Amygdala (tissue), 56 donors: ENCODE measurements around the gene ZNF778.
A peak's percentile ranks its signal among the peaks of the same experiment; 100 is the strongest.
"Not testable (repeated sequence)": the region's sequence is repeated elsewhere in the genome, so short reads cannot be mapped to it uniquely, and the experiment has no call there.

ENCODE experiments used
- DNase-seq, 56 donors: peaks; one replicate each; lab custom pipeline; 2025; lab: John Stamatoyannopoulos, UW

ZNF778 gene

DNA sequence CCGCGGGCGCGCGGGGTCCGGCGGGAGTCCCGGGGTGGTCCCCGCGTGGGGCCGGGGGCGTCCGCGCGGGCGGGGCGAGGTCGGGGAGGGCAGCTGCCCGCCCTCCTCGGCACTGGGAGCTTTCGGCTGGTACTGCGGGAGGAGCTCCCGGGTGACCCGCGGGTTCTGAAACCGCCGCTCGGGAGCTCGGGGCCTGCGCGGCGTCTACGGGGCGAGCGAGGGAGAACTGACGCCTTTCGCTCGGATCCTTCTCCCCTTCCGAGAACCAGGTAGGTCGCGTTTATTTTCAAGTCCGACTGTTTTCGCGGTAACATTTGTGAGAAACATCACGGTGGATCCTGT lies 30.2 kb downstream of the ZNF778 start:
- not testable (repeated sequence) for DNase-seq

DNA sequence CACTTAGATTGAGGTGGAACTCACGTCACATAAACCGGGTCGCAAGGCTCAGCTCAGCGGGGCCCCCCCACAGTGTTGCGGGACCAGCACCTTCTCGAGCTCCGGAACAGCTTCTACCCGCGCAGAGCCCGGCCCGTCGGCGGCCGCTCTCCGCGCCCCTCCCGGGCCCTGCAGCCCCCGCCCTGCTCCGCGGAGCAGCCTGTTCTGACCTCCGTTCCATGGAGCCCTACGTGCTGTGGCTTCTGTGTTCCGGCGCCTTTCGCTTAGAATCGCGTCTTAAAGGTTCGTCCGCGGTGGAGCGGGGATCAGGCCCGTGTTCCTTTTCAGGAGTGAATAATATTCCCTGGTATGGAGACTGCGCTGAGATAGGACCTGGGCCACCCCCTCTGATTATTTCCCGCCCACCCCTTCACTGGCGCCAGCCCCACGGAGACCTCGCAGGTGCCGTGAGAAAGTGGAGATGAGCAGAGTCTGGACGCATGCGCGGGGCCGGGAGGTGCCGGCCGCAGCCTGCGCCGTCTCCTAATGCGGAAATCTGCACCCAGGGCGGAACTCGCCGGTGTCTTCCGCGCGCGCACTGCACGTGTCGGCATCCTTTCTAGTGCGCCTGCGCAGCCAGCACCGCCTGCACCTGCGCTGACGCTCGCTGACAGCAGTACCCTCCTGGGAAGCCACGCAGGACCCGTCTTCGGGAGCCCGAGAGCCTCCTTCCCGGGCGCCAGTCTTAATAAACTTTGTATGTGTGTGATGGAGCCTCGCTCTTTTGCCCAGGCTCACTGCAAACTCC lies 30.9 kb downstream of the ZNF778 start:
- no peak for DNase-seq

DNA sequence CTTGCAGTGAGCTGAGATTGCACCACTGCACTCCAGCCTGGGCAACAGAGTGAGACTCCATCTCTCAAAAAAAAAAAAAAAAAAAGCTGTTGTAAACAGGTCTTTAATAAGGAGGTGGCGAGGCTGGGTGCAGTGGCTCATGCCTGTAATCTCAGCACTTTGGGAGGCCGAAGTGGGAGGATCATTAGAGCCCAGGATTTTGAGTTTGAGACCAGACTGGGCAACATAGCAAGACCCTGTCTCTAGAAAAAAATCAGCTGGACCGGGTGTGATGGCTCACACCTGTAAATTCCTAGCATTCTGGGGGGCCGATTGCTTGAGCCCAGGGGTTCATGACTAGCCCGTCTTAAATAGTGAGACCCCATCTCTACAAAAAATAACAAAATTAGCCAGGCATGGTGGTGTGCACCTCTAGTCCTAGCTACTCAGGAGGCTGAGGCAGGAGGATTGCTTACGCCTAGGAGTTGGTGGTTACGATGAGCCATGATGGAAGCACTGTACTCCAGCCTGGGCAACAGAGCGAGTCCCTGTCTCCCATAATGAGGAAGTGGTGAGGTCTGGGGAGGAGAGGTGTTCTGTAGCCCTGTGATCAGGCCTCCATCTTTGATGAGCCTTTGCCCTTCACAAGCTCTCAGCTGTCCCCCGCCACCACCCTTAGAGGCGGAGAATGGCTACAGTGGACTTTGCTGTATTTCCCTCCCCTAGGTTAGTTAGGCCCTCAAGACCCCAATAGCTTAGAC lies 36.2 kb downstream of the ZNF778 start:
- DNase-seq: no peak

GRCh38 chr16:89256651-89257254 lies 39.2 kb downstream of the ZNF778 start:
- DNase-seq: peak in 33 of 56 donors; percentile 14 to 85 (median 48)

- peak in 1 of 56 donors; percentile 44 for DNase-seq
Measured at GRCh38 chr16:89257281-89257731, 39.8 kb downstream of the ZNF778 start.

GRCh38 chr16:89257757-89258465 lies 40.4 kb downstream of the ZNF778 start:
- no peak for DNase-seq

GRCh38 chr16:89259901-89260300 lies 42.4 kb downstream of the ZNF778 start:
- DNase-seq: not testable (repeated sequence)

- DNase-seq: peak in 11 of 56 donors; percentile 5 to 43 (median 21)
Measured at GRCh38 chr16:89261691-89262563, 44.4 kb downstream of the ZNF778 start.

GRCh38 chr16:89264800-89265550 lies 47.5 kb downstream of the ZNF778 start:
- no peak for DNase-seq

GRCh38 chr16:89265647-89266046 lies 48.1 kb downstream of the ZNF778 start:
- no peak for DNase-seq

GRCh38 chr16:89266521-89267134 lies 49.1 kb downstream of the ZNF778 start:
- DNase-seq: no peak

- DNase-seq: not testable (repeated sequence)
Measured at GRCh38 chr16:89267746-89268145, 50.2 kb downstream of the ZNF778 start.

DNA sequence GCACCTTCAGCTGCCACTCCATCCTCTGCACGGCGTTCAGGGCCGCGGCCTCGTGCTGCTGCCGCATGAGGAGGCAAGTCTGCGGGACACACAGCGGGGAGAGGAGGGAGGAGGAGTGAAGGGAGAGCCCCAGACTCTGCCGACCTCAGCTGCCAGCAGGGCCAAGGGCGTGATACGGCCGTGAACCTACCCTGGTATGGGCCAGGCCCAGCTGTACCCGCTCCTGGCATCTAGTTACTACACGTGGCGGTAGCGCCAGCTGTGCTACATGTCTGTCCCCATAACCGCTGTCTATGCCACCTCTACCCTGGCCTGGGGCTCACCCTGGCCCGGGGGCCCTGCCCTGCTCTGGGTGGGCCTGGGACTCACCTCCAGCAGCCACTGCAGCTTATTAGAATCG lies 51.1 kb downstream of the ZNF778 start:
- no peak for DNase-seq

GRCh38 chr16:89268987-89269735 lies 51.7 kb downstream of the ZNF778 start:
- DNase-seq: no peak

DNA sequence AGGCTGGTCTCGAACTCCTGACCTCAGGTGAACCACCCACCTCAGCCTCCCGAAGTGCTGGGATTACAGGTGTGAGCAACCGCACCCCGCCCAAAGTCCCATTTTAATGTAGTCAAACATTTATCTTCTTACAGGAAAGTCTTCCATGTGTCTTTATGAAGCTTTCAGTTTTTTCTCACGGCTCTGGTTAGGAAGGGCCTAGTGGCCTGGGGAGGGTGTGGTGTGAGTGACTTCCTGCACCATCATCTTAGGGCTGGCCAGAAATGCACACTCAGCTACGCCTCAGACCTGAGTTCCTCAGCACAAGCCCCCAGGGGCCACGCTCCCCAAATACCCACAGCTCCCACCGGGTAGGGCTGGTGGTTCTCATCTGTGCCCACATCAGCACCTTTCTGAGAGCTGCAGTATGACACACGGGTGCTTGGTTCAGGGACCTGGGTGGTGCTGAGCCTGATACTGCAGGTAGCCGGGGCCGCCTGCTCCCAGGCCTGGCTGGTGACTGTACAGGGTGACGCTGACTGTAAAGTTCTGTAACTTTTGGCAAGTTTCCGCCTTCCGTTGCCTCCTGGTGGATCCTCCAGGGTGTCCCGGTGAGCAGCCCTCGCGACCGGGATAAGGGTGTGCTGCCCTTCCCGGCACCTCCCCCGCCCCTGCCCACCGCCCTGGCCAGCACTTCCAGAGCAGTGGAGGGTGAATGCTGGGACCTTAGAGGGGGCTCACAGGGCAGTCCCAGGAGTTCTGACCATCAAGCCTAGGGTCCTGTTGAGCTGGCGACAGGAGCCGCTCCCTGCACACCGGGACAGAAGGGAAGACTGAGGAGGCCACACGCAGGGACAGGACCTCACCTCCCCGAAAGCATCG lies 52.5 kb downstream of the ZNF778 start:
- DNase-seq: no peak

DNA sequence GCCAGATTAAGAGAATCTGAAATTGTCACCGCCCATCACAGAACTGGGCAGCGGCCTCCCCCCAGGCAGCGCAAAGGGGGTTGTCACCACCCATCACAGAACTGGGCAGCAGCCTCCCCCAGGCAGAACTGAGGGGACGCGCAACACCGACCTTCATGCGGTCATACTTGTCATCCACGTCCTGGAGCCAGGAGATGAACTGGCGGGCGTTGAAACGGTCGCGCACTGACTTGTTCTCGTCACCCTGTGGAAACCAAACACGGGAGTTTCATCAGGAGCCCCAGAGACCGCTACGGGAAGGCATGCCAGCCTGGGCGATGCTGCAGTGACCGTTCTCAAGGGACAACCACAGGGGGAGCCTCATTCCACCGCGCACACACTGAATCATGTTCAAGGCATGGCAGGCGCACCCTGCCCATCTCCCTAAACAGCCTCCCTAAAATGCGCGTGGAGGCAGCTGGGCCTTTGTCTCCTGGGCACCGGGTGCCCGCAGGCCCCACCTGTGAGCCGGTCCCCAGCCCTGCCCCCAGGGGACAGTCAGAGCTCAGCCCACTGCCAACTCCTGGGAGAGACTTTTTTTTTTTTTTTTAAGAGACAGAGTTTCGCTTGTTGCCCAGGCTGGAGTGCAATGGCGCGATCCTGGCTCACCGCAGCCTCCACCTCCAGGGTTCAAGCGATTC lies 53.3 kb downstream of the ZNF778 start:
- DNase-seq: no peak
